Heart right ventricle (tissue), 16 donors: Measurements from ENCODE around the gene MTCL1. TPM values are rescaled to one million over a fixed set of nuclear protein-coding genes. Genes with fewer than 3 reads are reported as not detected.

Source experiments
- ATAC-seq, 8 donors: fragments of 200-7000 bp; cut with Tn5 transposase; one replicate each; pipeline ENCODE4 v1.9.1; 2020; ENCODE audit warnings: mild to moderate bottlenecking in 8 of 8, moderate library complexity in 8 of 8, moderate number of reproducible peaks in 1 of 8
- DNase-seq, 2 donors: peaks; one replicate each; pipeline ENCODE4 v3.0.0-alpha.2; 2020
- H3K27ac ChIP-seq, 10 donors: fragments of 200-600 bp; sonication (generic) in 2 of 10; one replicate each; pipeline versions ENCODE4 v1.5.0 to v1.8.0; 2020 to 2022; ENCODE audit warnings: mild to moderate bottlenecking in 3 of 10
- H3K27me3 ChIP-seq, 7 donors: fragments of 200-600 bp; one replicate each; pipeline ENCODE4 v1.8.0; 2021 to 2022; ENCODE audit warnings: mild to moderate bottlenecking in 2 of 7
- H3K36me3 ChIP-seq, 9 donors: fragments of 200-600 bp; sonication (generic) in 1 of 9; one replicate each; pipeline versions ENCODE4 v1.5.0 to v1.8.0; 2020 to 2022; ENCODE audit warnings: mild to moderate bottlenecking in 2 of 9
- H3K4me1 ChIP-seq, 9 donors: fragments of 200-600 bp; sonication (generic) in 1 of 9; one replicate each; pipeline versions ENCODE4 v1.5.0 to v1.8.0; 2020 to 2022; ENCODE audit warnings: mild to moderate bottlenecking in 4 of 9
- H3K4me3 ChIP-seq, 10 donors: fragments of 200-600 bp; sonication (generic) in 2 of 10; one replicate each; pipeline versions ENCODE4 v1.5.0 to v1.8.0; 2020 to 2022; ENCODE audit warnings: mild to moderate bottlenecking in 7 of 10, moderate library complexity in 2 of 10
- H3K9me3 ChIP-seq, 11 donors: fragments of 200-600 bp in 10 of 11; sonication (generic) in 2 of 11; one replicate each; pipeline versions ENCODE4 v1.5.0 to v1.8.0; 2013 to 2022; ENCODE audit warnings: mild to moderate bottlenecking in 2 of 11, control low read depth in 1 of 11, moderate library complexity in 1 of 11
- WGBS, 2 donors: extraction: QIAGEN DNeasy Blood & Tissue Kit; methylation state at CpG; one replicate each; pipeline ENCODE4 v1.1.7; 2013; ENCODE audit warnings: inconsistent platforms in 1 of 2; 5-methylcytosine and 5-hydroxymethylcytosine counted together
- intact Hi-C, 10 donors: fragments of 100-400 bp; cut with DNase I; formaldehyde crosslinking; loops; one replicate each; pipeline versions ENCODE4 v1.11.1 to v1.14.2; 2022
- polyA plus RNA-seq, 2 donors: library from polyadenylated mRNA; stranded (reverse); fragments of 200-250 nt; gene quantifications; one replicate each; pipeline ENCODE4 v1.2.3, GENCODE V29; 2013
- total RNA-seq, 10 donors: library from RNA; stranded (reverse); fragmentation: NEBNext Ultra II Directional in 3 of 10; extraction: Animal tissue kit (Norgen Biotek cat#: 25700) in 3 of 10; gene quantifications; one replicate each; pipeline versions ENCODE4 v1.2.1 to v1.2.4, GENCODE V29; 2021 to 2023
- TF ChIP-seq, protein P1 (sequence below), 9 donors: fragments of 200-600 bp; sonication (generic) in 2 of 9; IDR thresholded peaks; one replicate each; pipeline versions ENCODE4 v1.5.0 to v1.8.0; 2021 to 2022; ENCODE audit warnings: antibody characterized with exemption in 9 of 9, mild to moderate bottlenecking in 5 of 9, moderate library complexity in 1 of 9
- donor health status: Arrhythmogenic right ventricular cardiomyopathy.
- donor health status: ischemic (EF 13 %, LVEDD 7.1; RV severe dilation, severe dysfunction).
- donor health status: healthy with polysubstance abuse.
- donor health status: DM: no; HTN: yes; CAD: no.
- donor health status: DM: no; HTN: no; CAD: no.
- donor health status: ischemic (EF 25% LVEDD 6.9; RV normal size, moderate dysfunction).
- donor health status: ischemic (EF 25% LVEDD 5.7; RV mildly dilated, moderate dysfunction).
- donor health status: healthy.
- donor health status: DM: yes; HTN: yes; CAD: no.
- donor health status: Ischemic cardiomyopathy.
- donor health status: ischemic (EF 35%, LVEDD 5.7; RV mildly dilated, moderate dysfunction).
- donor health status: nonischemic (EF 11% LVEDD 7.7; RV severe dilation, severe dysfunction).
- donor health status: DM: yes; HTN: yes; CAD: no.
- donor health status: PGD.
- donor health status: ischemic (EF 29% LVEDD 5.4; RV normal size, mild dysfunction).
- donor health status: nonischemic (EF 23%, LVEDD 6.1; RV moderate dilation, normal function).

Gene MTCL1
- total and polyA plus RNA-seq, 12 donors: 1.9 to 17.2 (median 8.8) TPM

DNA sequence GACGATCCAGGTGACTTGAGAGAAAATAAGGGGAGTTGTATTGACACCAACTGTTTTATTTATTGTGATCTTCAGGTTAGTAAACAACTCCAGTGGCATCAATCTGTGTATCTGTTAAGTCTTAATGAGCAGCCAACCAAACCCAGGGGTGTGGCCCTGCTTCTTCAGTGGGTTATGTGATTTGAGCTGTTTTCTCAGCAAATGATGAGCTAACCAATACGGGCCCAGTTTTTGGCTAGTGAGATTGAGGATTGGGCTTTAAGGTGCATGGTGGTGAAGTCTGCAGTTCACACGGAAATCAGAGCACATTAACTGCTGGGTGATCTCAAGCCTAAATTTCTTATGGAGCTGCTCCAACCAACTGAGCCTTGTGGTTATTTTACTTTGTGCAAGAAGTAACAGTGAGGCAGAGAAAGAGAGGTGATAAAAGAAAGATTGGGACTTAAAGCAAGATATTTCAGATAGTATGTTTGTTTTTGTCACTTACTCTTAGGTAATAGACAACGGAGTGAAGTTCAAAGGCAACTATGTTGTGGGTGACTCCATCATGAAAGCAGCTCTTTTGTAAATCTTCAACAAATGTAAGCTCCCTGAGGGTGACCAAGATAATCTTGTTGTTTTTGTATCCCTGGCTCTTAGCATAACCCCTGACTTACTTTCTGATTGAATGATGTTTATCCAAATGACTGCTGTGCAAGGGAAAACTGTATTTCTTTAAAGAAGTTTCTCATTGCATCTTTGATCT, 2.4 kb downstream of the MTCL1 start:
- 65 to 75% methylated on average over 4 of the region's 4 CpGs for WGBS, 2 donors
- Histone ChIP-seq H3K4me1 (peaks cover 8 to 36% (median 21%) of the 10 kb centered on the region in 9 donors), H3K36me3 (no peaks in the 10 kb centered on the region), H3K27ac (no peak overlapping the region), H3K9me3 (no peaks in the 10 kb centered on the region), H3K4me3 (peak overlapping the region in 4 of 10 donors; percentile 63 to 74 (median 72)), H3K27me3 (peaks cover 0 to 55% (median 0%) of the 10 kb centered on the region in 7 donors)
- TF ChIP-seq, protein P1, sequence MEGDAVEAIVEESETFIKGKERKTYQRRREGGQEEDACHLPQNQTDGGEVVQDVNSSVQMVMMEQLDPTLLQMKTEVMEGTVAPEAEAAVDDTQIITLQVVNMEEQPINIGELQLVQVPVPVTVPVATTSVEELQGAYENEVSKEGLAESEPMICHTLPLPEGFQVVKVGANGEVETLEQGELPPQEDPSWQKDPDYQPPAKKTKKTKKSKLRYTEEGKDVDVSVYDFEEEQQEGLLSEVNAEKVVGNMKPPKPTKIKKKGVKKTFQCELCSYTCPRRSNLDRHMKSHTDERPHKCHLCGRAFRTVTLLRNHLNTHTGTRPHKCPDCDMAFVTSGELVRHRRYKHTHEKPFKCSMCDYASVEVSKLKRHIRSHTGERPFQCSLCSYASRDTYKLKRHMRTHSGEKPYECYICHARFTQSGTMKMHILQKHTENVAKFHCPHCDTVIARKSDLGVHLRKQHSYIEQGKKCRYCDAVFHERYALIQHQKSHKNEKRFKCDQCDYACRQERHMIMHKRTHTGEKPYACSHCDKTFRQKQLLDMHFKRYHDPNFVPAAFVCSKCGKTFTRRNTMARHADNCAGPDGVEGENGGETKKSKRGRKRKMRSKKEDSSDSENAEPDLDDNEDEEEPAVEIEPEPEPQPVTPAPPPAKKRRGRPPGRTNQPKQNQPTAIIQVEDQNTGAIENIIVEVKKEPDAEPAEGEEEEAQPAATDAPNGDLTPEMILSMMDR (IDR thresholded peaks at IDR 0.05): no peak
- ATAC-seq (no peak), DNase-seq (no peak)
- intact Hi-C loops: no loop called here

DNA sequence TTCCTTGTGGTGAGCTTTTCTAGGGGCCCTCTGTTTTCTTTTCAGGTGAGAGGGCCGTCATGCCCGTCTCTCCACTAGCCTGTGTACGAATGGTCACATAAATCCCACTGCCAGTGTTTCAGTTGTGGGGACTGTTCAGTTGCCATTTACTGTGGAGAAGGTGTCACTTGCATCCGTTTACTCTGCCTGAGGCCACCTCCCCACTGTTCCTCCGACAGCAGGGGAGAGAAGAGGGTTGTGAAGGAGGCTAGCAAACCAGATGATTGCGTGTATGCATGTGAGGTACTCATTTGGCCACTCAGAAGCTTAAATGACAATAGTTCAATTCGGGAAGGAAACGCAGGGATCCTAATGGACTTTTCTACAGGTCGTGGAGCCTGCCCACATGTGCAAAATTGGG, 3.3 kb downstream of the MTCL1 start:
- no peaks in the 10 kb centered on the region for H3K9me3 ChIP-seq
- WGBS, 2 donors: 92 to 93% methylated on average over 9 of the region's 9 CpGs
- H3K4me3 ChIP-seq: no peak overlapping the region
- TF ChIP-seq, protein P1 (IDR thresholded peaks at IDR 0.05): no peak
- peaks cover 8 to 29% (median 19%) of the 10 kb centered on the region in 9 donors for H3K4me1 ChIP-seq
- no peak for DNase-seq
- intact Hi-C loops: no loop called here
- H3K27ac ChIP-seq: no peak overlapping the region
- H3K36me3 ChIP-seq: no peaks in the 10 kb centered on the region
- ATAC-seq: no peak
- peaks cover 0 to 46% (median 0%) of the 10 kb centered on the region in 7 donors for H3K27me3 ChIP-seq

DNA sequence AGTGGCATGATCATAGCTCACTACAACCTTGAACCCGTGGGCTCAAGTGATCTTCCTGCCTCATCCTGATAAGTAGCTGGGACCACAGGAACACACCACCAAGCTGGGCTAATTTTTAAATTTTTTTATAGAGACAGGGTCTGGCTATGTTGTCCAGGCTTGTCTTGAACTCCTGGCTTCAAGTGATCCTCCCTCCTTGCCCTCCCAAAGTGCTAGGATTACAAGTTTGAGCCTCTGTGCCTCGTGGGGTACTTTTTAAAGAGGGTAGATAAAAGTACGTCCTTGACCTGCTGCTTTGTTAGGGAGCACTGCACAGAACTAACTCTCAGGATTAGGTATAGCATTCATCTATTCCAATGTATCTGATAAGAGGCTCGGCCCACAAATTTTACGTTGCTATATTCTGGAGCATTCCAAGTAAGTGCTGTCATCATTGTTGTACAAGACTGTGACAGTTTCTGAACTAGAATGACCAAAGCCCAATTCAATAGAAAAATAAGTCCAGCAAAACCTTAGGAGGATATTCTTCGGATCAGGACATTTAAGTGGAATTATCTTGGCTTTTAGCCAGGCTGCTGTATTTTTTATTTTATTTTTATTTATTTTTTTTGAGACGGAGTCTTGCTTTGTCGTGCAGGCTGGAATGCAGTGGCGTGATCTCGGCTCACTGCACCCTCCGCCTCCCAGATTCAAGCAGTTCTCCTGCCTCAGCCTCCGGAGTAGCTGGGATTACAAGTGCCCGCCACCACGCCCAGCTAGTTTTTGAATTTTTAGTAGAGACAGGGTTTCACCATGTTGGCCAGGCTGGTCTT, 4.1 kb downstream of the MTCL1 start:
- intact Hi-C loops: no loop called here
- H3K9me3 ChIP-seq: no peaks in the 10 kb centered on the region
- TF ChIP-seq, protein P1 (IDR thresholded peaks at IDR 0.05): no peak
- H3K27ac ChIP-seq: no peak overlapping the region
- WGBS, 2 donors: 86 to 89% methylated on average over 14 of the region's 14 CpGs
- H3K36me3 ChIP-seq: no peaks in the 10 kb centered on the region
- H3K4me1 ChIP-seq: peaks cover 8 to 22% (median 11%) of the 10 kb centered on the region in 9 donors
- no peak overlapping the region for H3K4me3 ChIP-seq
- ATAC-seq: no peak
- no peak for DNase-seq
- H3K27me3 ChIP-seq: peaks cover 0 to 38% (median 0%) of the 10 kb centered on the region in 7 donors

DNA sequence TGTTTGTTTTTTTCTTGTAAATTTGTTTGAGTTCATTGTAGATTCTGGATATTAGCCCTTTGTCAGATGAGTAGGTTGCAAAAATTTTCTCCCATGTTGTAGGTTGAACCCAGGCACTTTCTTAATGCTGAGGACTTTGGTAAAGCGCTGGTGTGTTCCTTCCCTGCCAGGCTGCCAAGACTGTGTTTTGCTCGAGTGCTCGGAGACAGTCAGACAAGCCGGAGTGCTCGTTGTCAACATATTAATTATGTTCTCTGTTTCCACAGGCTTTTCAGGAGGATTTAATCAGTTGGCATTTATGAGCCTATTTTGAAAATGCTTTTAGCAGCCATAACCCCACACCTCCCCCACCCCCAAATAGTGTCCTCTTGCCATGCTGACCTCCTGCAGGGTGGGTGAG, 6.4 kb downstream of the MTCL1 start:
- 72 to 91% methylated on average over 5 of the region's 5 CpGs for WGBS, 2 donors
- Histone ChIP-seq H3K4me1 (peaks cover 4 to 14% (median 6%) of the 10 kb centered on the region in 9 donors), H3K27ac (no peak overlapping the region), H3K27me3 (peaks cover 0 to 26% (median 0%) of the 10 kb centered on the region in 7 donors), H3K4me3 (no peak overlapping the region), H3K9me3 (no peaks in the 10 kb centered on the region), H3K36me3 (no peaks in the 10 kb centered on the region)
- no peak for DNase-seq
- intact Hi-C loops: no loop called here
- no peak for ATAC-seq
- TF ChIP-seq, protein P1 (IDR thresholded peaks at IDR 0.05): no peak
